ENCODE data around the gene NAV2.

The NAV2 gene, protein sequence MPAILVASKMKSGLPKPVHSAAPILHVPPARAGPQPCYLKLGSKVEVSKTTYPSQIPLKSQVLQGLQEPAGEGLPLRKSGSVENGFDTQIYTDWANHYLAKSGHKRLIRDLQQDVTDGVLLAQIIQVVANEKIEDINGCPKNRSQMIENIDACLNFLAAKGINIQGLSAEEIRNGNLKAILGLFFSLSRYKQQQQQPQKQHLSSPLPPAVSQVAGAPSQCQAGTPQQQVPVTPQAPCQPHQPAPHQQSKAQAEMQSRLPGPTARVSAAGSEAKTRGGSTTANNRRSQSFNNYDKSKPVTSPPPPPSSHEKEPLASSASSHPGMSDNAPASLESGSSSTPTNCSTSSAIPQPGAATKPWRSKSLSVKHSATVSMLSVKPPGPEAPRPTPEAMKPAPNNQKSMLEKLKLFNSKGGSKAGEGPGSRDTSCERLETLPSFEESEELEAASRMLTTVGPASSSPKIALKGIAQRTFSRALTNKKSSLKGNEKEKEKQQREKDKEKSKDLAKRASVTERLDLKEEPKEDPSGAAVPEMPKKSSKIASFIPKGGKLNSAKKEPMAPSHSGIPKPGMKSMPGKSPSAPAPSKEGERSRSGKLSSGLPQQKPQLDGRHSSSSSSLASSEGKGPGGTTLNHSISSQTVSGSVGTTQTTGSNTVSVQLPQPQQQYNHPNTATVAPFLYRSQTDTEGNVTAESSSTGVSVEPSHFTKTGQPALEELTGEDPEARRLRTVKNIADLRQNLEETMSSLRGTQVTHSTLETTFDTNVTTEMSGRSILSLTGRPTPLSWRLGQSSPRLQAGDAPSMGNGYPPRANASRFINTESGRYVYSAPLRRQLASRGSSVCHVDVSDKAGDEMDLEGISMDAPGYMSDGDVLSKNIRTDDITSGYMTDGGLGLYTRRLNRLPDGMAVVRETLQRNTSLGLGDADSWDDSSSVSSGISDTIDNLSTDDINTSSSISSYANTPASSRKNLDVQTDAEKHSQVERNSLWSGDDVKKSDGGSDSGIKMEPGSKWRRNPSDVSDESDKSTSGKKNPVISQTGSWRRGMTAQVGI (N-terminal part only)

GRCh38 chr11:19712281-19713195 is at the start of gene NAV2:
NAV2 (plus strand) TSS chr11:19712837; CDS start chr11:19713696, 859 bp downstream.
- DNase-seq (ENCODE audit: low spot score) = peak; percentile 91
- ChIA-PET CTCF (interaction anchor here (0.7 to 0.8 kb wide), 3 partner anchors 32 to 404 kb away, joined by 3 to 5 read pairs (median 3); no protein-coding TSS in a partner anchor), POLR2A (ENCODE audit: low non-redundant PET) (interaction anchor here (1.0 to 1.2 kb wide), 2 partner anchors 40 to 44 kb away, joined by 3 to 4 read pairs; no protein-coding TSS in a partner anchor)
- TF ChIP-seq, protein P1, sequence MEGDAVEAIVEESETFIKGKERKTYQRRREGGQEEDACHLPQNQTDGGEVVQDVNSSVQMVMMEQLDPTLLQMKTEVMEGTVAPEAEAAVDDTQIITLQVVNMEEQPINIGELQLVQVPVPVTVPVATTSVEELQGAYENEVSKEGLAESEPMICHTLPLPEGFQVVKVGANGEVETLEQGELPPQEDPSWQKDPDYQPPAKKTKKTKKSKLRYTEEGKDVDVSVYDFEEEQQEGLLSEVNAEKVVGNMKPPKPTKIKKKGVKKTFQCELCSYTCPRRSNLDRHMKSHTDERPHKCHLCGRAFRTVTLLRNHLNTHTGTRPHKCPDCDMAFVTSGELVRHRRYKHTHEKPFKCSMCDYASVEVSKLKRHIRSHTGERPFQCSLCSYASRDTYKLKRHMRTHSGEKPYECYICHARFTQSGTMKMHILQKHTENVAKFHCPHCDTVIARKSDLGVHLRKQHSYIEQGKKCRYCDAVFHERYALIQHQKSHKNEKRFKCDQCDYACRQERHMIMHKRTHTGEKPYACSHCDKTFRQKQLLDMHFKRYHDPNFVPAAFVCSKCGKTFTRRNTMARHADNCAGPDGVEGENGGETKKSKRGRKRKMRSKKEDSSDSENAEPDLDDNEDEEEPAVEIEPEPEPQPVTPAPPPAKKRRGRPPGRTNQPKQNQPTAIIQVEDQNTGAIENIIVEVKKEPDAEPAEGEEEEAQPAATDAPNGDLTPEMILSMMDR (conservative IDR thresholded peaks at IDR 0.05; ENCODE audit: low read depth) = no peak
- H3K27ac ChIP-seq = peak within 1 kb of the TSS; percentile 98

GRCh38 chr11:19663206-19663605 is 49.4 kb upstream of the NAV2 start:
- no peak overlapping the region for H3K27ac ChIP-seq
- ChIA-PET POLR2A (ENCODE audit: low non-redundant PET) (no interaction called here), CTCF (no interaction called here)
- TF ChIP-seq, protein P1 (conservative IDR thresholded peaks at IDR 0.05; ENCODE audit: low read depth) = no peak
- DNase-seq (ENCODE audit: low spot score) = no peak

- ChIA-PET POLR2A (ENCODE audit: low non-redundant PET) (no interaction called here), CTCF (interaction anchor here (0.9 kb wide), 1 partner anchor 10 kb away, joined by 5 read pairs; no protein-coding TSS in a partner anchor)
Observed at GRCh38 chr11:19664886-19665548, 47.6 kb upstream of the NAV2 start.

GRCh38 chr11:19666951-19667350 is 45.7 kb upstream of the NAV2 start:
- no peak for DNase-seq (ENCODE audit: low spot score)
- ChIA-PET CTCF (no interaction called here), POLR2A (ENCODE audit: low non-redundant PET) (no interaction called here)
- TF ChIP-seq, protein P1 (conservative IDR thresholded peaks at IDR 0.05; ENCODE audit: low read depth) = no peak
- no peak overlapping the region for H3K27ac ChIP-seq

More at GRCh38 chr11:19664886-19665548, 47.6 kb upstream of the NAV2 start:
- H3K27ac ChIP-seq = peak overlapping the region; percentile 45
- DNase-seq (ENCODE audit: low spot score) = no peak
- TF ChIP-seq, protein P1 (conservative IDR thresholded peaks at IDR 0.05; ENCODE audit: low read depth) = no peak

GRCh38 chr11:19669511-19669910 is 43.1 kb upstream of the NAV2 start:
- TF ChIP-seq, protein P1 (conservative IDR thresholded peaks at IDR 0.05; ENCODE audit: low read depth) = no peak
- POLR2A ChIA-PET (ENCODE audit: low non-redundant PET) = no interaction called here
- no peak for DNase-seq (ENCODE audit: low spot score)
- CTCF ChIA-PET = no interaction called here
- H3K27ac ChIP-seq = peak overlapping the region; percentile 86
